Dermis blood vessel endothelial cell (primary cell): Measurements from ENCODE around the gene DAPK2. TPM values are rescaled to one million over a fixed set of nuclear protein-coding genes. Genes with fewer than 3 reads are reported as not detected.

Source experiments
- DNase-seq: peaks from one replicate; pipeline ENCODE4 v3.0.0; 2010
- total RNA-seq: library from RNA; depleted of rRNA; stranded (reverse); fragments of >200 nt; gene quantifications from 2 replicates; pipeline ENCODE4 v1.2.3, GENCODE V29; 2014

DAPK2 gene
- total RNA-seq, 1 donor from 2014 or later = 21.1 TPM

GRCh38 chr15:64022571-64022970, 23.7 kb downstream of the DAPK2 start:
- DNase-seq = no peak

- DNase-seq = peak; percentile 25
These were observed 26.5 kb downstream of the DAPK2 start for GRCh38 chr15:64019764-64020163.

- no peak for DNase-seq
These were observed 28.6 kb downstream of the DAPK2 start for GRCh38 chr15:64017591-64018163.

- DNase-seq = peak; percentile 9
These were observed 29.1 kb downstream of the DAPK2 start for GRCh38 chr15:64017082-64017588.

GRCh38 chr15:64016257-64016656, 30.0 kb downstream of the DAPK2 start:
- no peak for DNase-seq

GRCh38 chr15:64014995-64015394, 31.3 kb downstream of the DAPK2 start:
- no peak for DNase-seq

- DNase-seq = no peak
These were observed 32.9 kb downstream of the DAPK2 start for GRCh38 chr15:64013179-64014062.

- no peak for DNase-seq
These were observed 34.5 kb downstream of the DAPK2 start for GRCh38 chr15:64011736-64012135.

- DNase-seq = peak; percentile 71
These were observed 35.6 kb downstream of the DAPK2 start for GRCh38 chr15:64010719-64011118.

- DNase-seq = no peak
These were observed 36.5 kb downstream of the DAPK2 start for GRCh38 chr15:64009798-64010261.

- no peak for DNase-seq
These were observed 37.0 kb downstream of the DAPK2 start for GRCh38 chr15:64009241-64009640.

GRCh38 chr15:64008177-64008576, 38.1 kb downstream of the DAPK2 start:
- DNase-seq = no peak

GRCh38 chr15:64006642-64007041, 39.6 kb downstream of the DAPK2 start:
- DNase-seq = no peak

- no peak for DNase-seq
These were observed 41.7 kb downstream of the DAPK2 start for GRCh38 chr15:64004587-64004986.

GRCh38 chr15:64004056-64004455, 42.2 kb downstream of the DAPK2 start:
- no peak for DNase-seq

- no peak for DNase-seq
These were observed 43.1 kb downstream of the DAPK2 start for GRCh38 chr15:64003182-64003581.

GRCh38 chr15:64001148-64001547, 45.1 kb downstream of the DAPK2 start:
- DNase-seq = no peak

GRCh38 chr15:64000183-64000951, 45.9 kb downstream of the DAPK2 start:
- DNase-seq = no peak

GRCh38 chr15:63999177-63999576, 47.1 kb downstream of the DAPK2 start:
- no peak for DNase-seq

- no peak for DNase-seq
These were observed 47.8 kb downstream of the DAPK2 start for GRCh38 chr15:63998489-63998888.

GRCh38 chr15:63997715-63998442, 48.4 kb downstream of the DAPK2 start:
- DNase-seq = no peak

GRCh38 chr15:63996794-63997357, 49.4 kb downstream of the DAPK2 start:
- DNase-seq = no peak
